ENCODE data around the gene EXOC6B.

DNA sequence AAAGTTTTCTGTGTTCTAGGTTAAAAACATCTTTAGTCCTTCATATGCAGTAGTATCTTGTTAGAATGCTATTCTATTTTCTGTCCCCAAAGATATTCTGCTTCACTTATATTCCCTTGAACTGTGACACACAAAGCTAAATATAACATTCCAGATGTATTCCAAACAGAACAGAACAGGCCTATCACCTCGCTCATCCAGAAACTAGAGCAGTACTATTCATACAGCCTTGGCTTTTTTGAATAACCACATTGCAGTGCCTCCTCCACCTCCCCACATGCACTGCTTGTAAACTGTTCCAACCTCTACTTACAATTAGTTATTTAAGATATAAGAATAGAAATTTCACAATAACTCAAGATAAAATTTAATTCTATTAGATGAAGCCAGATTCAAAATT lies 196.8 kb downstream of the EXOC6B start:
- TF ChIP-seq POLR2AphosphoS5 (IDR thresholded peaks at IDR 0.05) (no peak), CTCF (IDR thresholded peaks at IDR 0.05) (no peak)

All from stomach (tissue), 4 donors.